RPMI8226 (cell line): ENCODE data around the gene FBXW8.

ENCODE experiments used
- DNase-seq: peaks from one replicate; pipeline ENCODE4 v3.0.0-alpha.2; 2015

FBXW8 gene

GRCh38 chr12:117025481-117026151 is 114.9 kb downstream of the FBXW8 start:
- DNase-seq, result peak; percentile 97

GRCh38 chr12:117026343-117026742 is 115.6 kb downstream of the FBXW8 start:
- no peak for DNase-seq

GRCh38 chr12:117026921-117027250 is 116.1 kb downstream of the FBXW8 start:
- no peak for DNase-seq

GRCh38 chr12:117027251-117028086 is 116.7 kb downstream of the FBXW8 start:
- DNase-seq, result no peak

- no peak for DNase-seq
These were observed 117.5 kb downstream of the FBXW8 start for GRCh38 chr12:117028254-117028653.

- no peak for DNase-seq
These were observed 119.6 kb downstream of the FBXW8 start for GRCh38 chr12:117030187-117030900.

- no peak for DNase-seq
These were observed 121.3 kb downstream of the FBXW8 start for GRCh38 chr12:117031843-117032592.

- no peak for DNase-seq
These were observed 122.0 kb downstream of the FBXW8 start for GRCh38 chr12:117032593-117033381.

- no peak for DNase-seq
These were observed 122.9 kb downstream of the FBXW8 start for GRCh38 chr12:117033382-117034221.

GRCh38 chr12:117034249-117034648 is 123.5 kb downstream of the FBXW8 start:
- DNase-seq, result no peak

GRCh38 chr12:117034701-117035151 is 124.0 kb downstream of the FBXW8 start:
- DNase-seq, result no peak

GRCh38 chr12:117035287-117035686 is 124.5 kb downstream of the FBXW8 start:
- no peak for DNase-seq

- DNase-seq, result no peak
These were observed 125.3 kb downstream of the FBXW8 start for GRCh38 chr12:117036046-117036445.

- DNase-seq, result no peak
These were observed 125.8 kb downstream of the FBXW8 start for GRCh38 chr12:117036547-117036946.

GRCh38 chr12:117037289-117038022 is 126.7 kb downstream of the FBXW8 start:
- DNase-seq, result no peak

GRCh38 chr12:117038023-117038680 is 127.4 kb downstream of the FBXW8 start:
- DNase-seq, result no peak

GRCh38 chr12:117038919-117039318 is 128.2 kb downstream of the FBXW8 start:
- no peak for DNase-seq

- no peak for DNase-seq
These were observed 129.2 kb downstream of the FBXW8 start for GRCh38 chr12:117039891-117040309.

GRCh38 chr12:117040496-117040895 is 129.7 kb downstream of the FBXW8 start:
- DNase-seq, result no peak

- DNase-seq, result no peak
These were observed 131.0 kb downstream of the FBXW8 start for GRCh38 chr12:117041798-117042170.
